PC-3 (cell line): Measurements from ENCODE around the gene CALCA. TPM values are rescaled to one million over a fixed set of nuclear protein-coding genes. Genes with fewer than 3 reads are reported as not detected.

Experiments used
- ATAC-seq: fragments of 200-7000 bp; cut with Tn5 transposase; 2 replicates; pipeline ENCODE4 v1.9.1; 2020; ENCODE audit warnings: mild to moderate bottlenecking, moderate library complexity
- BruUV-seq: library from RNA; stranded (reverse); fragments of 400-500 nt; replicated peaks from 2 replicates; lab custom pipeline; 2021; lab: Mats Ljungman, UMichigan
- CTCF ChIA-PET: fragments of 300-600 bp; sonication (Branson Sonifier 250); formaldehyde crosslinking; loops from one replicate; lab custom pipeline; 2022; ENCODE audit warnings: antibody characterized with exemption; lab: Charles Lee
- POLR2A ChIA-PET: fragments of 300-600 bp; sonication (Branson Sonifier 250); formaldehyde crosslinking; loops from one replicate; lab custom pipeline; 2022; ENCODE audit warnings: antibody characterized with exemption; ENCODE audit not compliant: unreplicated experiment; lab: Charles Lee
- DNase-seq: peaks from one replicate; pipeline ENCODE4 v3.0.0-alpha.2; 2015
- H2AFZ ChIP-seq: fragments of 300-600 bp; sonication (generic); 2 replicates; pipeline ENCODE4 v1.6.0; 2016; ENCODE audit warnings: antibody characterized with exemption, low read length
- H3F3A ChIP-seq: fragments of 300-600 bp; sonication (generic); one replicate; pipeline ENCODE4 v1.6.0; 2017; ENCODE audit warnings: antibody characterized with exemption, low read length, control low read depth, mild to moderate bottlenecking; ENCODE audit not compliant: unreplicated experiment
- H3K27ac ChIP-seq: fragments of 300-600 bp; sonication (generic); 2 replicates; pipeline ENCODE4 v1.5.1; 2016; ENCODE audit warnings: mild to moderate bottlenecking, low read length
- H3K27me3 ChIP-seq: fragments of 300-600 bp; sonication (generic); 2 replicates; pipeline ENCODE4 v1.6.1; 2016; ENCODE audit warnings: low read length, mixed read lengths
- H3K36me3 ChIP-seq: fragments of 300-600 bp; sonication (generic); 2 replicates; pipeline ENCODE4 v1.6.1; 2016; ENCODE audit warnings: low read depth, mixed run types, low read length, mixed read lengths
- H3K4me1 ChIP-seq: fragments of 300-600 bp; sonication (generic); 2 replicates; pipeline ENCODE4 v1.5.1; 2016; ENCODE audit warnings: low read length; ENCODE audit not compliant: insufficient read depth
- H3K4me2 ChIP-seq: fragments of 300-600 bp; sonication (generic); 2 replicates; pipeline ENCODE4 v1.6.0; 2016; ENCODE audit warnings: low read length
- H3K4me3 ChIP-seq: fragments of 300-600 bp; sonication (generic); 2 replicates; pipeline ENCODE4 v1.5.1; 2016; ENCODE audit warnings: mild to moderate bottlenecking, low read length, mixed read lengths
- H3K79me2 ChIP-seq: fragments of 300-600 bp; sonication (generic); 2 replicates; pipeline ENCODE4 v1.6.1; 2017; ENCODE audit warnings: low read length, mixed read lengths
- H3K9ac ChIP-seq: fragments of 300-600 bp; sonication (generic); 2 replicates; pipeline ENCODE4 v1.6.0; 2016; ENCODE audit warnings: mild to moderate bottlenecking, low read length
- H3K9me2 ChIP-seq: fragments of 300-600 bp; sonication (generic); replicated peaks from 2 replicates; pipeline ENCODE4 v1.6.1; 2016; ENCODE audit warnings: mixed run types, low read length, mixed read lengths
- H3K9me3 ChIP-seq: fragments of 300-600 bp; sonication (generic); 2 replicates; pipeline ENCODE4 v1.6.1; 2016; ENCODE audit warnings: low read length, mixed read lengths
- H4K20me1 ChIP-seq: fragments of 300-600 bp; sonication (generic); 2 replicates; pipeline ENCODE4 v1.6.1; 2016; ENCODE audit warnings: low read length, mixed read lengths
- CTCF ChIP-seq: fragments of 300-600 bp; sonication (generic); conservative IDR thresholded peaks from 2 replicates; pipeline ENCODE4 v1.5.1; 2017; ENCODE audit warnings: antibody characterized with exemption, low read depth, mild to moderate bottlenecking, low read length
- EZH2 ChIP-seq: fragments of 300-600 bp; sonication (generic); IDR thresholded peaks from one replicate; pipeline ENCODE4 v1.6.1; 2017; ENCODE audit warnings: antibody characterized with exemption, mild to moderate bottlenecking, low read length; ENCODE audit not compliant: unreplicated experiment
- EZH2phosphoT487 ChIP-seq: fragments of 300-600 bp; sonication (generic); IDR thresholded peaks from 2 replicates; pipeline ENCODE4 v1.6.1; 2018; ENCODE audit warnings: mild to moderate bottlenecking, antibody characterized with exemption, low read length, borderline replicate concordance
- intact Hi-C: fragments of 100-400 bp; cut with micrococcal nuclease; formaldehyde crosslinking; loops from 2 replicates; pipeline ENCODE4 v1.9.0; 2023
- total RNA-seq: library from RNA; depleted of rRNA; stranded (reverse); fragments of >200 nt; gene quantifications from 2 replicates; pipeline ENCODE4 v1.2.3, GENCODE V29; 2014

The CALCA gene
- total RNA-seq, 1 experiment from 2014 or later: not detected

- peak; percentile 45; the same call in 1 of the 2 replicates for ATAC-seq
- intact Hi-C loops: no loop called here
- Histone ChIP-seq H4K20me1 (no peaks in the 10 kb centered on the region), H3K9ac (no peak overlapping the region), H3K27me3 (peaks cover 29% of the 10 kb centered on the region), H3K27ac (no peak overlapping the region), H3K9me3 (no peaks in the 10 kb centered on the region), H3F3A (no peaks in the 10 kb centered on the region), H3K4me2 (no peak overlapping the region), H3K4me3 (no peak overlapping the region), H3K4me1 (no peaks in the 10 kb centered on the region), H3K79me2 (no peaks in the 10 kb centered on the region), H3K36me3 (no peaks in the 10 kb centered on the region), H2AFZ (no peak overlapping the region), H3K9me2 (no peaks in the 10 kb centered on the region)
- no TSS peak for BruUV-seq
- DNase-seq: peak; percentile 37
- CTCF ChIA-PET: no interaction called here
- POLR2A ChIA-PET: no interaction called here
- no peak for TF ChIP-seq EZH2phosphoT487
- peak; percentile 62 for TF ChIP-seq CTCF
Observed at GRCh38 chr11:14969901-14970323, 2.2 kb downstream of the CALCA start.

GRCh38 chr11:14967581-14968243 is 4.4 kb downstream of the CALCA start:
- DNase-seq (no peak), ATAC-seq (no peak)
- Histone ChIP-seq H3K9me2 (no peaks in the 10 kb centered on the region), H3K9ac (no peak overlapping the region), H3K79me2 (no peaks in the 10 kb centered on the region), H3K4me1 (no peaks in the 10 kb centered on the region), H2AFZ (no peak overlapping the region), H3K4me3 (no peak overlapping the region), H3K36me3 (no peaks in the 10 kb centered on the region), H4K20me1 (no peaks in the 10 kb centered on the region), H3K9me3 (no peaks in the 10 kb centered on the region), H3K27me3 (peaks cover 8% of the 10 kb centered on the region), H3K27ac (no peak overlapping the region), H3K4me2 (no peak overlapping the region), H3F3A (no peaks in the 10 kb centered on the region)
- ChIA-PET POLR2A (no interaction called here), CTCF (no interaction called here)
- no peak for TF ChIP-seq EZH2
- no peak for TF ChIP-seq EZH2phosphoT487
- no peak for TF ChIP-seq CTCF
- intact Hi-C loops: no loop called here
- no TSS peak for BruUV-seq

GRCh38 chr11:14956111-14956510 is 16.0 kb downstream of the CALCA start:
- ATAC-seq (no peak), DNase-seq (no peak)
- Histone ChIP-seq H4K20me1 (no peaks in the 10 kb centered on the region), H3K4me3 (no peak overlapping the region), H3K4me2 (no peak overlapping the region), H3K27ac (no peak overlapping the region), H3K9me2 (no peaks in the 10 kb centered on the region), H3K27me3 (no peaks in the 10 kb centered on the region), H3K79me2 (no peaks in the 10 kb centered on the region), H3K9ac (no peak overlapping the region), H3K4me1 (no peaks in the 10 kb centered on the region), H3K36me3 (no peaks in the 10 kb centered on the region), H3F3A (no peaks in the 10 kb centered on the region), H2AFZ (no peak overlapping the region), H3K9me3 (no peaks in the 10 kb centered on the region)
- CTCF ChIA-PET: no interaction called here
- POLR2A ChIA-PET: no interaction called here
- intact Hi-C loops: no loop called here
- TF ChIP-seq EZH2phosphoT487 (no peak), EZH2 (no peak), CTCF (no peak)
- no TSS peak for BruUV-seq
